GM12801 (cell line): Measurements from ENCODE around the gene POLN.

Experiments
- TF ChIP-seq, protein P1 (sequence below): IDR thresholded peaks from one replicate; pipeline ENCODE4 v1.5.1; 2011; ENCODE audit warnings: control low read depth; ENCODE audit not compliant: insufficient read length; ENCODE audit errors: extremely low read depth

The POLN gene

GRCh38 chr4:2241410-2242353 is at the start of gene POLN, which contains the start of gene HAUS3:
Gene POLN (minus strand): TSS chr4:2242121. CDS start chr4:2229231, 12,890 bp downstream.
Gene HAUS3 (minus strand): TSS chr4:2242121. CDS start chr4:2240946, 1,175 bp downstream.
- TF ChIP-seq, protein P1, sequence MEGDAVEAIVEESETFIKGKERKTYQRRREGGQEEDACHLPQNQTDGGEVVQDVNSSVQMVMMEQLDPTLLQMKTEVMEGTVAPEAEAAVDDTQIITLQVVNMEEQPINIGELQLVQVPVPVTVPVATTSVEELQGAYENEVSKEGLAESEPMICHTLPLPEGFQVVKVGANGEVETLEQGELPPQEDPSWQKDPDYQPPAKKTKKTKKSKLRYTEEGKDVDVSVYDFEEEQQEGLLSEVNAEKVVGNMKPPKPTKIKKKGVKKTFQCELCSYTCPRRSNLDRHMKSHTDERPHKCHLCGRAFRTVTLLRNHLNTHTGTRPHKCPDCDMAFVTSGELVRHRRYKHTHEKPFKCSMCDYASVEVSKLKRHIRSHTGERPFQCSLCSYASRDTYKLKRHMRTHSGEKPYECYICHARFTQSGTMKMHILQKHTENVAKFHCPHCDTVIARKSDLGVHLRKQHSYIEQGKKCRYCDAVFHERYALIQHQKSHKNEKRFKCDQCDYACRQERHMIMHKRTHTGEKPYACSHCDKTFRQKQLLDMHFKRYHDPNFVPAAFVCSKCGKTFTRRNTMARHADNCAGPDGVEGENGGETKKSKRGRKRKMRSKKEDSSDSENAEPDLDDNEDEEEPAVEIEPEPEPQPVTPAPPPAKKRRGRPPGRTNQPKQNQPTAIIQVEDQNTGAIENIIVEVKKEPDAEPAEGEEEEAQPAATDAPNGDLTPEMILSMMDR: no peak

DNA sequence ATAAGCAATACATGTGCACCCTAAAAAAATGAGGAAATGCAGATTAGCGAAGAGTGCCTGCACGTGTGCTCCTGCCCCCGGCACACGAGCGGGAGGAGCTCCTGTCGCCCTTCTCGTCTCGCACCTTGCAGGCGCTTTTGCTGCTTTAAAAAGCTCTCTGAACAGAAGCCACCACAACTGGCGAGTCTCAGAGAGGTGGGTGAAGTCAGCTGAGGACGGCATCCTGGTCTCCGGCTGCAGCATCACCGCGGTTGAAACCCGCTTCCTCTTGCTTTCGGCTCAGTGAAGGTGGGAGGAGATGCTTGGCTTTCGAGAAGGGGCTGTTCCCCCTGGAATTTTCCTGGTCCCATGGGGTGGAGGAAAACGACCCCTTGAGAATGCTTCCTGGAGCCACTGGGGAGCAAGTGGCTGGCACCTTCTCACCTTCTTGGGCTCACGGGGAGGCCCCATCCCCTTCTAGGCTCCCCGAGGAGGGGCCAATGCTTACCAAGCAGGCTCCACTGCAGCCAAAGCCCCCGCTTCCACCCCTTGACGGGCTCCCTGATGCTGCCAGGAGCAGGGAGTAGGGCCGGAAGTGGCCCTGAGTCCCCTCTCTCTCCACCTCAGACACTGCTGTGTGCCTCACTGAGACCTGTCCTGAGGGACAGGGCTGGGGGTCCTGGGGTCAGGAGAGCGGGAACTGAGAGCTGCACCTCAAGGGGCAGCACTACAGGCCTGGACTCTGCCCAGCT is 49.2 kb upstream of the POLN start:
- TF ChIP-seq, protein P1: no peak

- TF ChIP-seq, protein P1: no peak
These were observed 48.6 kb upstream of the POLN start for GRCh38 chr4:2290488-2290887.

GRCh38 chr4:2289955-2290333 is 48.0 kb upstream of the POLN start:
- TF ChIP-seq, protein P1: no peak

DNA sequence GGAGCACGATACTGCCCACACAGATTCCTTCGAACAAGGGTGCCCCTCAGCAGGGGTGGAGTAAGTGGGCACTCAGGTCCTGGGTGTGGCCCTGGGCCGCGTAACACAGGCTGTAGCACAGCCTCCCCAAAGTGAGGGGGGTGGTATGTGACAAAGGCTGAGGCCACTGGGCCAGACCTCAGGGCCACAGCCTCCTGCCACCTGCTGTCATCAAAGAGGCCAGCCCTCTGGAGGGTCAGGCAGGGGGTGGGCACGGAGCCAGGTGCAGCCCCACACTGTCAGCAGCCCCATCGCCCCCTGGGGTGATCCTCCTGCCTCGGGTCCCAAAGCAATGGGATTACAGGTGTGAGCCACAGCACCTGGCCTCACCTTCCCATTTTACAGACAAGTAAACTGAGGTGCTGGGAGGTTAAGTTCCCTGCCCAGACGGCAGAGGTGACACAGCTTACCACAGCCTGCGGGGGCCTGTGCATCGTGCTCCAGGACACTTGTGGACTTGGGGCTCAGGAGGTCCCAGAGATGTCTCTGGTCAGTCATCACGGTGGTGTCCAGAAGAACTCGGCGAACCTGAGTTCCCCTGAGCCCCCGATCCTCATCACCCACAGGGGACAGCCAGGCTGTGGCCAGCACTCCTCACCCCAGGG is 47.5 kb upstream of the POLN start:
- TF ChIP-seq, protein P1: no peak

- TF ChIP-seq, protein P1: no peak
These were observed 46.2 kb upstream of the POLN start for GRCh38 chr4:2288051-2288541.

DNA sequence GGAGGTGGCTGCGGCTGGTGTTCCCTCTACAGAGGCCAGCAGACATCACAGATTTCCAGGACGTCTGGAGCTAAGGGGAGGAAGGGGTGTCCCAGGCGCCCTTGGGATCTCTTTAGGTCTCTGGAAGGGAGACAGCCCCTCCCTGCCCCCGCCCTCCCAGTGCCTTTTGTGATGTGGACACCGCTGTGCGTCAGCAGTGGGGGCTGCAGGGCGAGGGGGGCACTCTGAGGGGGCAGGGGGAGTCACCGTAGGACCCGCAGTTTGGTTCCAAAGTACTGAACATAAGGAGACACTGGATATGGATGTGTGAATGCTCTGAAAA is 45.6 kb upstream of the POLN start:
- TF ChIP-seq, protein P1: no peak
